C4-2B (cell line): ENCODE measurements around the gene SMOC2.

Experiments used
- H3K27ac ChIP-seq: fragments of 450-650 bp; 2 replicates; pipeline ENCODE4 v1.5.1; 2017
- CTCF ChIP-seq: fragments of 450-650 bp; conservative IDR thresholded peaks from 2 replicates; pipeline ENCODE4 v1.5.1; 2017; ENCODE audit warnings: mild to moderate bottlenecking
- ZFX ChIP-seq: fragments of 450-650 bp; IDR thresholded peaks from 2 replicates; pipeline ENCODE4 v1.6.1; 2017

The SMOC2 gene

GRCh38 chr6:168411793-168412192, 29.2 kb upstream of the SMOC2 start:
- no peak overlapping the region for H3K27ac ChIP-seq
- TF ChIP-seq ZFX, result no peak
- TF ChIP-seq CTCF, result no peak

- TF ChIP-seq ZFX, result no peak
- TF ChIP-seq CTCF, result no peak
- H3K27ac ChIP-seq, result no peak overlapping the region
Observed at GRCh38 chr6:168412456-168412855, 28.5 kb upstream of the SMOC2 start.

- TF ChIP-seq CTCF (no peak), ZFX (no peak)
- H3K27ac ChIP-seq, result no peak overlapping the region
Observed at GRCh38 chr6:168413018-168413720, 27.8 kb upstream of the SMOC2 start.

- no peak for TF ChIP-seq CTCF
- H3K27ac ChIP-seq, result 0 out of 2 replicates have a peak overlapping the region, but pooled peaks have one; percentile 7
Observed at GRCh38 chr6:168413856-168414255, 27.1 kb upstream of the SMOC2 start.

- TF ChIP-seq ZFX (no peak), CTCF (no peak)
Observed at GRCh38 chr6:168414336-168415097, 26.5 kb upstream of the SMOC2 start.

GRCh38 chr6:168415098-168415992, 25.6 kb upstream of the SMOC2 start:
- no peak for TF ChIP-seq ZFX
- no peak for TF ChIP-seq CTCF

More at GRCh38 chr6:168414336-168415097, 26.5 kb upstream of the SMOC2 start:
- 0 out of 2 replicates have a peak overlapping the region, but pooled peaks have one; percentile 29 for H3K27ac ChIP-seq

More at GRCh38 chr6:168415098-168415992, 25.6 kb upstream of the SMOC2 start:
- H3K27ac ChIP-seq, result peak overlapping the region; percentile 29; the same call in 1 of the 2 replicates
